CD4-positive, CD25-positive, alpha-beta regulatory T cell (primary cell): Measurements from ENCODE around the gene BCAN. TPM values are rescaled to one million over a fixed set of nuclear protein-coding genes. Genes with fewer than 3 reads are reported as not detected.

Source experiments
- ATAC-seq, 2 donors: fragments of 150-1000 bp; cut with Tn5 transposase; one replicate each; pipeline ENCODE4 v1.10.0; 2021; ENCODE audit warnings: low read depth in 2 of 2, moderate number of reproducible peaks in 2 of 2, moderate library complexity in 1 of 2
- DNase-seq, 3 donors: peaks; one replicate each; pipeline versions ENCODE4 v3.0.0 to v3.0.0-alpha.2; 2012 to 2022; ENCODE audit warnings: mixed read lengths in 1 of 3
- H3K27ac ChIP-seq: one replicate; pipeline ENCODE4 v1.7.0; 2013; ENCODE audit warnings: mild to moderate bottlenecking, low read length; ENCODE audit not compliant: insufficient read depth, poor library complexity, severe bottlenecking
- H3K27me3 ChIP-seq: one replicate; pipeline ENCODE4 v1.7.0; 2013; ENCODE audit warnings: low read length; ENCODE audit not compliant: control insufficient read depth, insufficient read depth
- H3K36me3 ChIP-seq: one replicate; pipeline ENCODE4 v1.7.0; 2013; ENCODE audit warnings: mild to moderate bottlenecking, low read length, moderate library complexity; ENCODE audit not compliant: control insufficient read depth, insufficient read depth
- H3K4me1 ChIP-seq: 2 replicates; pipeline ENCODE4 v1.7.0; 2013; ENCODE audit warnings: mild to moderate bottlenecking, low read length; ENCODE audit not compliant: insufficient read depth, control insufficient read depth, poor library complexity, severe bottlenecking
- H3K4me3 ChIP-seq: one replicate; pipeline ENCODE4 v1.7.0; 2013; ENCODE audit warnings: low read depth, mild to moderate bottlenecking, low read length, moderate library complexity
- H3K9me3 ChIP-seq, 2 experiments: 1 replicate in 1 of 2; 2 replicates in 1 of 2; pipeline ENCODE4 v1.7.0; 2013; ENCODE audit warnings: low read length in 2 of 2, mild to moderate bottlenecking in 1 of 2, moderate library complexity in 1 of 2; ENCODE audit not compliant: control insufficient read depth in 2 of 2
- H3K27ac Mint-ChIP-seq, 3 donors: one replicate each; pipeline ENCODE4 v1.8.0; 2020 to 2022; ENCODE audit warnings: mild to moderate bottlenecking in 3 of 3, mixed read lengths in 3 of 3, moderate library complexity in 2 of 3
- H3K27me3 Mint-ChIP-seq: one replicate; pipeline ENCODE4 v1.8.0; 2022; ENCODE audit warnings: mild to moderate bottlenecking, mixed read lengths
- H3K36me3 Mint-ChIP-seq: one replicate; pipeline ENCODE4 v1.8.0; 2020; ENCODE audit warnings: mixed read lengths
- H3K4me1 Mint-ChIP-seq, 4 donors: one replicate each; pipeline ENCODE4 v1.8.0; 2020 to 2022; ENCODE audit warnings: mixed read lengths in 4 of 4, mild to moderate bottlenecking in 1 of 4
- H3K4me3 Mint-ChIP-seq, 4 donors: one replicate each; pipeline ENCODE4 v1.8.0; 2020 to 2022; ENCODE audit warnings: mild to moderate bottlenecking in 4 of 4, mixed read lengths in 4 of 4, moderate library complexity in 3 of 4
- H3K9me3 Mint-ChIP-seq, 7 donors: one replicate each; pipeline ENCODE4 v1.8.0; 2020 to 2022; ENCODE audit warnings: mixed read lengths in 7 of 7, mild to moderate bottlenecking in 3 of 7, moderate library complexity in 2 of 7
- polyA plus RNA-seq, 4 donors: library from polyadenylated mRNA; unstranded; fragments of 300-500 nt; fragmentation: Illumina TruSeq; gene quantifications; one replicate each; pipeline ENCODE4 v1.2.3, GENCODE V29; 2021
- total RNA-seq: library from RNA; stranded (reverse); gene quantifications from one replicate; pipeline ENCODE4 v1.2.3, GENCODE V29; 2022

BCAN gene
- total and polyA plus RNA-seq, 5 donors from 2014 or later = not detected

- ATAC-seq (no peak), DNase-seq (no peak)
- no peak overlapping the region for H3K27ac ChIP-seq
- H3K4me3 ChIP-seq = no peak overlapping the region
- H3K9me3 Mint-ChIP-seq = peaks cover 0 to 4% (median 0%) of the 10 kb centered on the region in 7 donors
- H3K27ac Mint-ChIP-seq = no peak overlapping the region
- H3K27me3 Mint-ChIP-seq = peaks cover 43% of the 10 kb centered on the region
- H3K4me3 Mint-ChIP-seq = peak overlapping the region in 3 of 4 donors; percentile 71 to 79 (median 73)
- peaks cover 15% of the 10 kb centered on the region for H3K27me3 ChIP-seq
- H3K36me3 Mint-ChIP-seq = no peaks in the 10 kb centered on the region
- no peaks in the 10 kb centered on the region for H3K9me3 ChIP-seq
- no peaks in the 10 kb centered on the region for H3K36me3 ChIP-seq
- H3K4me1 Mint-ChIP-seq = peaks cover 0 to 57% (median 23%) of the 10 kb centered on the region in 4 donors
- H3K4me1 ChIP-seq = peaks cover 42% of the 10 kb centered on the region
These were observed 17.1 kb downstream of the BCAN start for GRCh38 chr1:156658945-156659574.

GRCh38 chr1:156659661-156659987 lies 17.7 kb downstream of the BCAN start:
- Histone ChIP-seq H3K27ac (no peak overlapping the region), H3K27me3 (peaks cover 11% of the 10 kb centered on the region), H3K4me1 (peaks cover 43% of the 10 kb centered on the region), H3K9me3 (no peaks in the 10 kb centered on the region), H3K4me3 (no peak overlapping the region), H3K36me3 (no peaks in the 10 kb centered on the region)
- Mint-ChIP-seq H3K36me3 (no peaks in the 10 kb centered on the region), H3K4me3 (peak overlapping the region; percentile 44 to 79 (median 76)), H3K9me3 (peaks cover 0 to 2% (median 0%) of the 10 kb centered on the region in 7 donors), H3K27ac (peak overlapping the region in 1 of 3 donors; percentile 90), H3K4me1 (peaks cover 0 to 57% (median 23%) of the 10 kb centered on the region in 4 donors), H3K27me3 (peaks cover 37% of the 10 kb centered on the region)
- ATAC-seq = no peak
- no peak for DNase-seq

- Mint-ChIP-seq H3K4me1 (peaks cover 0 to 57% (median 23%) of the 10 kb centered on the region in 4 donors), H3K27me3 (peaks cover 37% of the 10 kb centered on the region), H3K4me3 (peak overlapping the region; percentile 44 to 79 (median 76)), H3K36me3 (no peaks in the 10 kb centered on the region), H3K9me3 (peaks cover 0 to 2% (median 0%) of the 10 kb centered on the region in 7 donors), H3K27ac (peak overlapping the region in 1 of 3 donors; percentile 90)
- H3K27me3 ChIP-seq = peaks cover 8% of the 10 kb centered on the region
- H3K27ac ChIP-seq = no peak overlapping the region
- H3K36me3 ChIP-seq = no peaks in the 10 kb centered on the region
- H3K4me3 ChIP-seq = no peak overlapping the region
- H3K9me3 ChIP-seq = no peaks in the 10 kb centered on the region
- peak; percentile 81 to 88 for ATAC-seq
- peak; percentile 77 to 92 (median 84) for DNase-seq
- H3K4me1 ChIP-seq = peaks cover 48% of the 10 kb centered on the region
These were observed 18.3 kb downstream of the BCAN start for GRCh38 chr1:156659988-156660751.

- H3K27me3 ChIP-seq = peaks cover 4% of the 10 kb centered on the region
- Mint-ChIP-seq H3K36me3 (no peaks in the 10 kb centered on the region), H3K9me3 (peaks cover 0 to 2% (median 0%) of the 10 kb centered on the region in 7 donors), H3K4me3 (peak overlapping the region in 1 of 4 donors; percentile 21), H3K27me3 (peaks cover 35% of the 10 kb centered on the region), H3K4me1 (peaks cover 0 to 60% (median 23%) of the 10 kb centered on the region in 4 donors), H3K27ac (peak overlapping the region in 2 of 3 donors; percentile 43 to 71)
- H3K9me3 ChIP-seq = no peaks in the 10 kb centered on the region
- no peaks in the 10 kb centered on the region for H3K36me3 ChIP-seq
- no peak for ATAC-seq
- H3K4me3 ChIP-seq = no peak overlapping the region
- peaks cover 48% of the 10 kb centered on the region for H3K4me1 ChIP-seq
- no peak for DNase-seq
- H3K27ac ChIP-seq = no peak overlapping the region
These were observed 18.8 kb downstream of the BCAN start for GRCh38 chr1:156660752-156661112.

GRCh38 chr1:156662005-156662799 lies 20.3 kb downstream of the BCAN start:
- H3K4me1 ChIP-seq = peaks cover 40% of the 10 kb centered on the region
- ATAC-seq = no peak
- H3K27me3 ChIP-seq = no peaks in the 10 kb centered on the region
- H3K9me3 ChIP-seq = no peaks in the 10 kb centered on the region
- Mint-ChIP-seq H3K27ac (peak overlapping the region in 2 of 3 donors; percentile 42 to 66), H3K4me3 (no peak overlapping the region), H3K36me3 (no peaks in the 10 kb centered on the region), H3K9me3 (no peaks in the 10 kb centered on the region), H3K27me3 (peaks cover 23% of the 10 kb centered on the region), H3K4me1 (peaks cover 0 to 50% (median 20%) of the 10 kb centered on the region in 4 donors)
- H3K4me3 ChIP-seq = no peak overlapping the region
- no peaks in the 10 kb centered on the region for H3K36me3 ChIP-seq
- no peak for DNase-seq
- no peak overlapping the region for H3K27ac ChIP-seq

GRCh38 chr1:156662800-156663055 lies 20.8 kb downstream of the BCAN start:
- Histone ChIP-seq H3K27ac (no peak overlapping the region), H3K9me3 (no peaks in the 10 kb centered on the region), H3K27me3 (no peaks in the 10 kb centered on the region), H3K4me3 (no peak overlapping the region), H3K4me1 (peaks cover 34% of the 10 kb centered on the region), H3K36me3 (no peaks in the 10 kb centered on the region)
- ATAC-seq = no peak
- Mint-ChIP-seq H3K36me3 (no peaks in the 10 kb centered on the region), H3K27ac (peak overlapping the region in 1 of 3 donors; percentile 34), H3K4me3 (no peak overlapping the region), H3K4me1 (peaks cover 0 to 45% (median 15%) of the 10 kb centered on the region in 4 donors), H3K9me3 (no peaks in the 10 kb centered on the region), H3K27me3 (peaks cover 17% of the 10 kb centered on the region)
- no peak for DNase-seq

GRCh38 chr1:156663178-156663577 lies 21.3 kb downstream of the BCAN start:
- no peaks in the 10 kb centered on the region for H3K36me3 Mint-ChIP-seq
- Histone ChIP-seq H3K4me1 (peaks cover 30% of the 10 kb centered on the region), H3K27me3 (no peaks in the 10 kb centered on the region), H3K9me3 (no peaks in the 10 kb centered on the region), H3K4me3 (no peak overlapping the region), H3K36me3 (no peaks in the 10 kb centered on the region), H3K27ac (no peak overlapping the region)
- H3K27ac Mint-ChIP-seq = peak overlapping the region in 1 of 3 donors; percentile 20
- peaks cover 0 to 40% (median 14%) of the 10 kb centered on the region in 4 donors for H3K4me1 Mint-ChIP-seq
- no peak for ATAC-seq
- H3K9me3 Mint-ChIP-seq = no peaks in the 10 kb centered on the region
- no peak overlapping the region for H3K4me3 Mint-ChIP-seq
- no peak for DNase-seq
- H3K27me3 Mint-ChIP-seq = peaks cover 15% of the 10 kb centered on the region
